SK-N-MC (cell line): ENCODE data around the gene CNRIP1.
A peak's percentile ranks its signal among the peaks of the same experiment; 100 is the strongest.

Experiments
- DNase-seq: peaks from one replicate; pipeline ENCODE4 v3.0.0-alpha.2; 2011; ENCODE audit warnings: low read depth, low spot score
- H3K27ac ChIP-seq: fragments of 200-600 bp; sonication (generic); 2 replicates; pipeline ENCODE4 v1.5.1; 2016; ENCODE audit warnings: mixed run types
- H3K36me3 ChIP-seq: fragments of 200-600 bp; sonication (generic); 2 replicates; pipeline ENCODE4 v1.6.1; 2017; ENCODE audit warnings: antibody characterized with exemption, low read length, mixed read lengths; ENCODE audit not compliant: insufficient read depth
- H3K4me3 ChIP-seq: fragments of 200-600 bp; sonication (generic); 2 replicates; pipeline ENCODE4 v1.5.1; 2016
- H3K9ac ChIP-seq: fragments of 200-600 bp; sonication (generic); 2 replicates; pipeline ENCODE4 v1.8.0; 2017; ENCODE audit warnings: mixed run types, mixed read lengths; ENCODE audit not compliant: insufficient read length
- H3K9me3 ChIP-seq: fragments of 200-600 bp; sonication (generic); 2 replicates; pipeline ENCODE4 v1.6.1; 2017; ENCODE audit warnings: low read depth, mild to moderate bottlenecking, antibody characterized with exemption, low read length, moderate library complexity, mixed read lengths
- EZH2 ChIP-seq: fragments of 200-600 bp; sonication (generic); IDR thresholded peaks from one replicate; pipeline ENCODE4 v1.6.1; 2017; ENCODE audit warnings: antibody characterized with exemption
- FOXP2 ChIP-seq: optimal IDR thresholded peaks from 2 replicates; pipeline ENCODE3; 2011; ENCODE audit warnings: mild to moderate bottlenecking, moderate library complexity; ENCODE audit not compliant: insufficient read depth; ENCODE audit errors: extremely low read length, control extremely low read depth
- POLR2AphosphoS5 ChIP-seq: IDR thresholded peaks from 2 replicates; pipeline ENCODE4 v1.6.1; 2012; ENCODE audit warnings: mild to moderate bottlenecking, low read depth, low read length, borderline replicate concordance

The CNRIP1 gene

DNA sequence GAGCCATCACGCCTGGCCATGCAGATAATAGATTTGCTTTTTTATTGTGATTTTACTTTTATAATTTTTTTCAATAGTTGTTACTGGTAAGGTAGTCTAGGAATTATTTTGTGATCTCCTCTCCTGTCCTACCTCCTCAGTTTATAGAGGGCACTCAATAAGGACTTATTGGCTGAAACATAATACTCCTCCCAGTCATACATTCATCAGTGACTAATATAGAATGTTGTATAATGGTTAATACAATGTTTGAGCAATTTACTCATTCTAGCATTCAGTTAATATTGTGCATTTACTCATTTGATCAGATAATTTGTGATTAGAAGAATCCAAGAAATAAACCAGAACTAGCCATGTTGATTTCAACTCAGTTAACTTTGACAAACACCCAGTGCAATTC, 41.6 kb downstream of the CNRIP1 start:
- TF ChIP-seq POLR2AphosphoS5 = no peak
- Histone ChIP-seq H3K36me3 (no peaks in the 10 kb centered on the region), H3K9ac (no peak overlapping the region), H3K27ac (no peak overlapping the region), H3K4me3 (no peak overlapping the region), H3K9me3 (no peaks in the 10 kb centered on the region)
- DNase-seq = no peak

DNA sequence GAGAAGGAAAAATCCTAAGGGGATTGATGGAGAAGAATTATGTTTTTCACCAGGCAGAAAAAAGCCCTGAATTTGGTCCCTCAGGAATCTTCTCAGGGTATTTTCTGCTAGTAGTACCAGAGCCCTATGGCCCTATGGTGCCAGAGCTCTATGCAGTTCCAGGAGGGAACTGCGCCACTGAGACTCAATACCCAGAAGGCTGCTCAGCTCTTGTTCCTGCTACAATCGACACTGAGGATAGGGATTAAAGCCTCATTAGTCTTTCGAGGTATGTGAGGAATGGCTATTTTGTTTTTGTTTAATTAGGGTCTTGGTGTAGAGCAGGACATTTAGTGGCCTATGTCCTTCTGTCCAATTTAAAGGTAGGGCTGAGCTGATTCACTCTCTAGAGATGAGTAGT, 45.7 kb downstream of the CNRIP1 start:
- no peaks in the 10 kb centered on the region for H3K36me3 ChIP-seq
- no peak for DNase-seq
- TF ChIP-seq POLR2AphosphoS5 (no peak), EZH2 (no peak), FOXP2 (no peak)
- H3K9me3 ChIP-seq = no peaks in the 10 kb centered on the region
- H3K9ac ChIP-seq = no peak overlapping the region
- H3K27ac ChIP-seq = no peak overlapping the region
- no peak overlapping the region for H3K4me3 ChIP-seq

DNA sequence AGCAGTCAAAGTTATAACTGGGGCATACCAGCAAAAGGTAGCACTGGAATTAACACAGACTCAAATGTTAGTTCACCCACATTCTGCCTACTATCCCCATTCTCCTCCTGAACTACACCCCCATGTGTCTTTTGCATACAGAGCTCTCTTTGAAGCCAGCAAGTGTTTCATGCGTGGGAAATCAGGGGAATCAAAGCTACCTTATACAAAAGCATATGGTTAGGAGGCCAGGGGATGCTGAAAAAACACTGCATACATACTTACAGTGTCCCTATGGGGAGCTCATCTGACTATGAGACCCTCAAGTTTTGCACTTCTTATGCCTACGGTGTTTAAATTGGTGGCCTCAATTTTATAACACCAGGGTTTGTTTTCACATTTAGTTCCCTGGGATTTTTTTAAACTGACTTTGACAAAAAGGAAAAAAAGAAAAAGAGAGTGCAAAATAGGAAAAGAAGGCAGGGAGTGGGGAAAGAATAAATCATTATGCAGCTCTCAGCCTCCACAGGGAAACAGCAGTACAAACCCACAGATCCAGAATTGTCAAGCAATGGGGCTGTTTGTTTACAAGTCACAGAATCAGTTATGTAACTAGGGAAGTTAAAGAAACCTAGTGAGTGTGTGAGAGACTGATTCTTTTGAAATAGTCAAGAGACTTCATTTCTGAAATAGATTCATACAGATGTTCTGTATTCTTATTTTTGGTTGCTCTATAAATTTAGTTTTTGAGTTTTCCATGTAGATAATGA, 47.3 kb downstream of the CNRIP1 start:
- no peak for DNase-seq
- Histone ChIP-seq H3K9ac (no peak overlapping the region), H3K27ac (no peak overlapping the region), H3K9me3 (no peaks in the 10 kb centered on the region), H3K4me3 (no peak overlapping the region), H3K36me3 (no peaks in the 10 kb centered on the region)
- TF ChIP-seq POLR2AphosphoS5 (no peak), FOXP2 (no peak), EZH2 (no peak)

DNA sequence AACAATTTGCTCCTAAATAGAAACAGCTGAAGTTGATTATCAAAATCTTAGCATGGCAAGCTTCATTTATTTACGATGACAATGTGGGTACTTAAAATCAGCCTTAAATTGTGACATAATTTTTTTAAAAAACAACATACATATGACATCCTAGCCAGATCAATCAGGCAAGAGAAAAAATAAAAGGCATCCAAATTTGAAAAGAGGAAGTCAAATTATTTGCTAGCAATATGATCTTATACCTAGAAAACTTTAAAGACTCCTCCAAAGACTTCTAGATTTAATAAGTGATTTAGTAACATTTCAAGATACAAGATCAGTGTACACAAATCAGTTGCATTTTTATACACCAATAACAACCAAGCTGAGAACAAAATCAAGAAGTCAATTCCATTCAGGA, 53.1 kb downstream of the CNRIP1 start:
- no peak overlapping the region for H3K9ac ChIP-seq
- no peak overlapping the region for H3K27ac ChIP-seq
- TF ChIP-seq POLR2AphosphoS5 = no peak
- TF ChIP-seq FOXP2 = no peak
- TF ChIP-seq EZH2 = no peak
- no peaks in the 10 kb centered on the region for H3K9me3 ChIP-seq
- DNase-seq = no peak
- H3K4me3 ChIP-seq = no peak overlapping the region
- H3K36me3 ChIP-seq = no peaks in the 10 kb centered on the region

DNA sequence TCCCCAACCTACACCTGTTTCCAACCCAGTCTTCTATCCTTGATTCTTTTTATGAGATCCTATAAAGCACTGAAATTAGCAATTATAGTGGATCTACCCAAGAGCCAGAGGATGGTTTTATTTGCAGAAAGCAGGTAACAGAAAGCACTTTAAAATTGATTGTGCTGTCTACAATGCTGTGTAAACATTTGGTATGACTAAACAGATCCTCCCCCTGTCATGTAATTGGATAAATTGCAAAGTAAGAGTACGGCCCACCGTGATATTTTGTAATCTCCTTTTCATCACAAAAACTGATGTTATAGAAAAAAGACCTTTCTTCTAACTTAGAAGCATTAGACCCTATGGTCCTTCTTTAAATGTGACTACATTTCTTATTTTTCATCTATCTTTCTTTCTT, 56.1 kb downstream of the CNRIP1 start:
- TF ChIP-seq EZH2 (no peak), POLR2AphosphoS5 (no peak), FOXP2 (no peak)
- Histone ChIP-seq H3K9ac (no peak overlapping the region), H3K36me3 (no peaks in the 10 kb centered on the region), H3K4me3 (no peak overlapping the region), H3K27ac (no peak overlapping the region), H3K9me3 (no peaks in the 10 kb centered on the region)
- DNase-seq = no peak

DNA sequence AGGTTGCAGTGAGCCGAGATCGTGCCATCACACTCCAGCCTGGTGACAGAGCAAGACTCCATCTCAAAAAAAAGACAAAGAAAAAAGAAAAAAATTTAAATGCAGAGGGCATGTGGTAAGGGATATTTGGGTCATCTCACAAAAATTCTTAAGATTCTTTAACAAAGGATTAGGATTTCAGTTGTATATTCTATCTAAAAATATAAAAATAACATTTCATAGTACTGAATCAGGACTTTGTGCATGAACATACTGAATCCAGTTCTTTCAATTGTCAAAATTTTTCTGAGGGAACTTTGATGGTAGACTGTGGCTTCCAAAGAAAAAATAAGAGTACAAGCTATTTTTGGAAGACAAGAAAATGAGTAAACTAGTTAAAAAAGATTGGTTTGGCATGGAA, 60.9 kb downstream of the CNRIP1 start:
- TF ChIP-seq POLR2AphosphoS5 = no peak
- no peak for TF ChIP-seq EZH2
- no peak for TF ChIP-seq FOXP2
- Histone ChIP-seq H3K9ac (no peak overlapping the region), H3K4me3 (no peak overlapping the region), H3K36me3 (no peaks in the 10 kb centered on the region), H3K27ac (no peak overlapping the region), H3K9me3 (no peaks in the 10 kb centered on the region)
- DNase-seq = no peak

DNA sequence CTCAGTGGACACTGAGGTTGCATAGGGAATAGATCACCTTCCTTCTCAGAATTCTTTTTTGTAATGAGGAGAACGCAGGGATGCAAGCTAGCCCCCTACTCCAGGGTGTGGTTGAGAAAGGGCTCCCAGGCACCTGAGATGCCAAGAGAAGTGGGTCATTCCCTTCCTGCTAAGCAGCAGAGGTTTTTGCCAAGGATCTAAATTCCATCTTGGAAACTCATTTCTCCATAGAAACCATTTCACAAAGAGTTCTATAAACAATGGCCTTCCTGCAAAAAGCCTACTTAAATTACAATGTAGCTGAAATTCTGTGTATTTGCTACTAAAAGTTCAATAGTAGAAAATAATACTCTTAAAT, 63.7 kb downstream of the CNRIP1 start:
- Histone ChIP-seq H3K9ac (no peak overlapping the region), H3K36me3 (no peaks in the 10 kb centered on the region), H3K4me3 (no peak overlapping the region), H3K27ac (no peak overlapping the region), H3K9me3 (no peaks in the 10 kb centered on the region)
- TF ChIP-seq POLR2AphosphoS5 (no peak), EZH2 (no peak), FOXP2 (no peak)
- DNase-seq = no peak

DNA sequence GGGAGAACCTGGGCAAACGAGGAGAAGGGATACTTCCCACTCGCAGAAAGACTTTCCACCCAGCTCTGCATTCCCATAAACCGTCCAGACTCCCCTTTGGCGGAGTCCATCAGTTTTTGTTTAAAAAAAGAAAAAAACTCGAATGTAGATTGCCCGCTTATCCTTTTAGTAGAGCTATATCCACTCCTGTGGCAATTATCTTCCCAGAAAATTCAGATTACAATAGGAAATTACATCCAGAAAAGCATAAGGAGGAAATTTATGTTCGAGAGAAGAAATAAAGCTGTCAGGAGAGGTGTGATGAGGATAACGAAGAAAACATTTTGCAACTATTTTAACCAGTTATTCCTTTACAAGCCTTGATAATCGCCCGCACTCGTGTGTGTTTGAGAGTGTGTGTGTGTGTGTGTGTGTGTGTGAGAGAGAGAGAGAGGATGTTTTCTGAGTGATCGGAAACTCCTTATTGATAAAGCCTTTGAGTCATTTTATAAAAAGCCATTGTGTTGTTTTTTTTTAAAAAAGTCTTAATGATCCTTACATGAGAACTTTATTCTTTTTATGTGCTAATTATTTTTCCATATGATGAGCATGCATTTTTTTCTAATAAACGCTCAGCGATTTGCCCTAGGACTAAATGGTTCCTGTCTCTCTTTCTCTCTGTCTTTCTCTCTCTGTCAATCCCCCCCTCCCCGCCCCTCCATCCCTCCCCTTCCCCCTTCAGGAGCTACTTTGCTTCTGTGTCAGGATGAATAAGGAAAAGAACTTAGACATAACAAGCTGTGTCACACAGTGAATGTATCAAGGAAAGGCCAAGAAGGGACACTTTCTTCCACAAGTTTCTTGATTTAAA, 66.3 kb downstream of the CNRIP1 start:
- no peaks in the 10 kb centered on the region for H3K9me3 ChIP-seq
- peak overlapping the region; percentile 79 for H3K27ac ChIP-seq
- DNase-seq = no peak
- peak overlapping the region; percentile 86 for H3K9ac ChIP-seq
- H3K4me3 ChIP-seq = peak overlapping the region; percentile 95
- TF ChIP-seq EZH2 = no peak
- TF ChIP-seq FOXP2 = no peak
- no peak for TF ChIP-seq POLR2AphosphoS5
- H3K36me3 ChIP-seq = peaks cover 8% of the 10 kb centered on the region
